Measurements from ENCODE around the gene SAMD13. TPM values are rescaled to one million over a fixed set of nuclear protein-coding genes. Genes with fewer than 3 reads are reported as not detected.
A peak's percentile ranks its signal among the peaks of the same experiment; 100 is the strongest.

The SAMD13 gene
- total RNA-seq, 1 donor from 2014 or later, result 1.6 TPM

GRCh38 chr1:84363019-84363418, 61.5 kb downstream of the SAMD13 start:
- intact Hi-C loops (cut with DNase I), result no loop called here
- no peak for ATAC-seq
- H3K9me3 ChIP-seq, result no peaks in the 10 kb centered on the region

GRCh38 chr1:84363622-84364021, 62.1 kb downstream of the SAMD13 start:
- DNase-seq (no peak), ATAC-seq (no peak)
- intact Hi-C loops (cut with DNase I), result no loop called here
- Histone ChIP-seq H3K36me3 (no peaks in the 10 kb centered on the region), H3K4me1 (peaks cover 3% of the 10 kb centered on the region), H3K27ac (no peak overlapping the region), H3K4me3 (no peak overlapping the region), H3K9me3 (no peaks in the 10 kb centered on the region), H3K27me3 (no peaks in the 10 kb centered on the region)
- TF ChIP-seq CTCF (IDR thresholded peaks at IDR 0.05), result no peak

More at GRCh38 chr1:84363019-84363418, 61.5 kb downstream of the SAMD13 start:
- Histone ChIP-seq H3K4me3 (no peak overlapping the region), H3K27me3 (no peaks in the 10 kb centered on the region), H3K36me3 (no peaks in the 10 kb centered on the region), H3K27ac (no peak overlapping the region), H3K4me1 (peaks cover 3% of the 10 kb centered on the region)
- DNase-seq, result no peak
- no peak for TF ChIP-seq CTCF (IDR thresholded peaks at IDR 0.05)

- Histone ChIP-seq H3K27ac (no peak overlapping the region), H3K27me3 (no peaks in the 10 kb centered on the region), H3K4me1 (peaks cover 3% of the 10 kb centered on the region), H3K9me3 (no peaks in the 10 kb centered on the region), H3K36me3 (no peaks in the 10 kb centered on the region), H3K4me3 (no peak overlapping the region)
- intact Hi-C loops (cut with DNase I), result no loop called here
- peak; percentile 68 for ATAC-seq
- no peak for TF ChIP-seq CTCF (IDR thresholded peaks at IDR 0.05)
- no peak for DNase-seq
Observed at GRCh38 chr1:84365225-84366221, 64.0 kb downstream of the SAMD13 start.

- no peak for DNase-seq
- no peaks in the 10 kb centered on the region for H3K27me3 ChIP-seq
- intact Hi-C loops (cut with DNase I), result no loop called here
- TF ChIP-seq CTCF (IDR thresholded peaks at IDR 0.05), result no peak
- no peaks in the 10 kb centered on the region for H3K9me3 ChIP-seq
- no peak overlapping the region for H3K27ac ChIP-seq
- H3K36me3 ChIP-seq, result no peaks in the 10 kb centered on the region
- peaks cover 3% of the 10 kb centered on the region for H3K4me1 ChIP-seq
- no peak overlapping the region for H3K4me3 ChIP-seq
- no peak for ATAC-seq
Observed at GRCh38 chr1:84366786-84367185, 65.3 kb downstream of the SAMD13 start.

- Histone ChIP-seq H3K9me3 (no peaks in the 10 kb centered on the region), H3K27me3 (no peaks in the 10 kb centered on the region), H3K27ac (no peak overlapping the region), H3K4me3 (no peak overlapping the region), H3K36me3 (no peaks in the 10 kb centered on the region), H3K4me1 (peaks cover 3% of the 10 kb centered on the region)
- no peak for TF ChIP-seq CTCF (IDR thresholded peaks at IDR 0.05)
- DNase-seq, result no peak
- intact Hi-C loops (cut with DNase I), result no loop called here
- ATAC-seq, result no peak
Observed at GRCh38 chr1:84367219-84367618, 65.7 kb downstream of the SAMD13 start.
